ENCODE results near the gene CYP3A7. TPM values are rescaled to one million over a fixed set of nuclear protein-coding genes. Genes with fewer than 3 reads are reported as not detected.
"Not testable (repeated sequence)": the region's sequence is repeated elsewhere in the genome, so short reads cannot be mapped to it uniquely, and the experiment has no call there.

The CYP3A7 gene
- polyA plus RNA-seq, 1 donor (not counting 4 experiments of a cell fraction or from before 2014, with no cell fraction given) = not detected

DNA sequence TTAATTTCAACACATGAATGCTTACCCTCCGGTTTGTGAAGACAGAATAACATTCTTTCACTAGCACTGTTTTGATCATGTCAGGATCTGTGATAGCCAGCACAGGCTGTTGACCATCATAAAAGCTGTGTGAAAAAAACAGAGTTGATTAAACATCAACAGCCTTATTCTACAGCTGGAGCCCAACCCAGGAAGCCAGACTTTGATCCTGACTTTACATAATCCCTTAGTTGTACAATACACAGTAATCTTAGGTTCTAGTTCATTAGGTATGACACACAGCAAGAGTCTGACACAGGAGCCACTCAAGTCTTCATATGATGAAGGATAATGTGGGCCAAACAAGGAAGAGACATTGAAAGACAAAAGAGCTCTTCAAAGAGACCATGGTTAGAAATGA is 37.6 kb upstream of the CYP3A7 start:
- Histone ChIP-seq H3K4me3 (ENCODE audit: control insufficient read depth in 2 of 3, extremely low read depth in 1 of 3, insufficient read depth in 2 of 3, low read depth in 1 of 3, low read length in 3 of 3) (no peak overlapping the region), H3K27ac (ENCODE audit: control insufficient read depth, insufficient read depth, low read length) (no peak overlapping the region), H3K79me2 (ENCODE audit: control insufficient read depth, insufficient read depth, low read length) (no peaks in the 10 kb centered on the region), H3K9me3 (ENCODE audit: control insufficient read depth, low read depth, low read length) (no peaks in the 10 kb centered on the region), H3K9ac (ENCODE audit: control insufficient read depth, extremely low read depth, insufficient read depth, low read length) (no peak overlapping the region), H3K9me1 (ENCODE audit: control insufficient read depth, extremely low read depth, insufficient read depth, low read length) (no peaks in the 10 kb centered on the region), H3K4me1 (ENCODE audit: control insufficient read depth, extremely low read depth, insufficient read depth, low read length) (no peaks in the 10 kb centered on the region), H2AFZ (ENCODE audit: control insufficient read depth, low read length) (no peak overlapping the region), H3K27me3 (ENCODE audit: control insufficient read depth, extremely low read depth, insufficient read depth, low read length) (no peaks in the 10 kb centered on the region), H4K20me1 (ENCODE audit: control insufficient read depth, extremely low read depth, insufficient read depth, low read length) (no peaks in the 10 kb centered on the region), H3K36me3 (ENCODE audit: control insufficient read depth in 2 of 2, extremely low read depth in 1 of 2, insufficient read depth in 2 of 2, low read length in 2 of 2) (no peaks in the 10 kb centered on the region), H3K4me2 (ENCODE audit: control insufficient read depth, extremely low read depth, insufficient read depth, low read depth, low read length) (no peak overlapping the region)
- dilution Hi-C loops (cut with MboI; ENCODE audit: extremely low pct_ligation_motif_present, low sequenced_read_pairs) = no loop called here
- DNase-seq (ENCODE audit: low read depth, low spot score) (no peak), FAIRE-seq (no peak)
- TF ChIP-seq EZH2 (IDR thresholded peaks at IDR 0.05; ENCODE audit: low read length) = no peak
- TF ChIP-seq, protein P1, sequence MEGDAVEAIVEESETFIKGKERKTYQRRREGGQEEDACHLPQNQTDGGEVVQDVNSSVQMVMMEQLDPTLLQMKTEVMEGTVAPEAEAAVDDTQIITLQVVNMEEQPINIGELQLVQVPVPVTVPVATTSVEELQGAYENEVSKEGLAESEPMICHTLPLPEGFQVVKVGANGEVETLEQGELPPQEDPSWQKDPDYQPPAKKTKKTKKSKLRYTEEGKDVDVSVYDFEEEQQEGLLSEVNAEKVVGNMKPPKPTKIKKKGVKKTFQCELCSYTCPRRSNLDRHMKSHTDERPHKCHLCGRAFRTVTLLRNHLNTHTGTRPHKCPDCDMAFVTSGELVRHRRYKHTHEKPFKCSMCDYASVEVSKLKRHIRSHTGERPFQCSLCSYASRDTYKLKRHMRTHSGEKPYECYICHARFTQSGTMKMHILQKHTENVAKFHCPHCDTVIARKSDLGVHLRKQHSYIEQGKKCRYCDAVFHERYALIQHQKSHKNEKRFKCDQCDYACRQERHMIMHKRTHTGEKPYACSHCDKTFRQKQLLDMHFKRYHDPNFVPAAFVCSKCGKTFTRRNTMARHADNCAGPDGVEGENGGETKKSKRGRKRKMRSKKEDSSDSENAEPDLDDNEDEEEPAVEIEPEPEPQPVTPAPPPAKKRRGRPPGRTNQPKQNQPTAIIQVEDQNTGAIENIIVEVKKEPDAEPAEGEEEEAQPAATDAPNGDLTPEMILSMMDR (optimal IDR thresholded peaks at IDR 0.05 in 1 of 3, IDR thresholded peaks at IDR 0.05 in 1 of 3, conservative IDR thresholded peaks at IDR 0.05 in 1 of 3; ENCODE audit: extremely low read depth in 1 of 3, insufficient read depth in 2 of 3, low read length in 3 of 3) = no peak

DNA sequence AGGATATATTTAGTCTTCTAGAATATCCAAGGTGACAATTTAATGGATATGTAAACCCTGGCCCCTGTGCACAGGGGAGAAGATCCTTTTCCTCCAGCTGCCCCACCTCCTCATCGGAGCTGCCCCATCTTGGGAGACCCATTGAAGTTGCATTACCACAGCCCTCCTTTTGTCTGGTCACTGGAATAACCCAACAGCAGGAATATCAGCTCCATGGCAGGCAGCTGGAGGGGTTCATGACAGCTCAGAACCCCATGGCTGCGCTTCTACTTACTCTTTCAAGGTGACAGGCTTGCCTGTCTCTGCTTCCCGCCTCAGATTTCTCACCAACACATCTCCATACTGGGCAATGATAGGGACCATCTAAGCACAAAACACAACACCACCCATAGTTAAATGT is 34.5 kb upstream of the CYP3A7 start:
- H3K27ac ChIP-seq (ENCODE audit: control insufficient read depth, insufficient read depth, low read length); H3K27me3 ChIP-seq (ENCODE audit: control insufficient read depth, extremely low read depth, insufficient read depth, low read length); FAIRE-seq; H3K4me2 ChIP-seq (ENCODE audit: control insufficient read depth, extremely low read depth, insufficient read depth, low read depth, low read length); H4K20me1 ChIP-seq (ENCODE audit: control insufficient read depth, extremely low read depth, insufficient read depth, low read length); H3K9me3 ChIP-seq (ENCODE audit: control insufficient read depth, low read depth, low read length); H3K9ac ChIP-seq (ENCODE audit: control insufficient read depth, extremely low read depth, insufficient read depth, low read length); H3K9me1 ChIP-seq (ENCODE audit: control insufficient read depth, extremely low read depth, insufficient read depth, low read length); H3K79me2 ChIP-seq (ENCODE audit: control insufficient read depth, insufficient read depth, low read length); H2AFZ ChIP-seq (ENCODE audit: control insufficient read depth, low read length); H3K4me1 ChIP-seq (ENCODE audit: control insufficient read depth, extremely low read depth, insufficient read depth, low read length); dilution Hi-C loops (cut with MboI; ENCODE audit: extremely low pct_ligation_motif_present, low sequenced_read_pairs); H3K4me3 ChIP-seq (ENCODE audit: control insufficient read depth in 2 of 3, extremely low read depth in 1 of 3, insufficient read depth in 2 of 3, low read depth in 1 of 3, low read length in 3 of 3); DNase-seq (ENCODE audit: low read depth, low spot score); H3K36me3 ChIP-seq (ENCODE audit: control insufficient read depth in 2 of 2, extremely low read depth in 1 of 2, insufficient read depth in 2 of 2, low read length in 2 of 2): not testable (repeated sequence)

DNA sequence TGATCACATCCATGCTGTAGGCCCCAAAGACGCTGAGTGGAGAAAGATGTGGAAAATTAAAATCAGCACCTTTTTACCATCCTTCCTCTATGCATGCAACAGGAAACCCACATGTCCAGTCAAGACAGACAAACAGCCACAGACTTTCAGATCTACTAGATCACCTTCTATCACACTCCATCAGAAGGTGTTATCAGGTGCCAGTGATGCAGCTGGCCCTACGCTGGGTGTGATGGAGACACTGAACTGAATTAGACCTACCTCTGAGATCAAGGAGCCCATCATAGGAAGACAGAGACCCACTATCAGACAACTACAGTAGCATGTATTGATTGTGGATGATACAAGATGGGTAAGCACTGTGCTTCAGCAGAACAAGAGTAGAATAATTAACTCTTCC is 33.5 kb upstream of the CYP3A7 start:
- no peak overlapping the region for H2AFZ ChIP-seq (ENCODE audit: control insufficient read depth, low read length)
- no peak overlapping the region for H3K4me2 ChIP-seq (ENCODE audit: control insufficient read depth, extremely low read depth, insufficient read depth, low read depth, low read length)
- no peak for FAIRE-seq
- H3K4me3 ChIP-seq (ENCODE audit: control insufficient read depth in 2 of 3, extremely low read depth in 1 of 3, insufficient read depth in 2 of 3, low read depth in 1 of 3, low read length in 3 of 3) = no peak overlapping the region
- H3K27ac ChIP-seq (ENCODE audit: control insufficient read depth, insufficient read depth, low read length) = no peak overlapping the region
- no peak for DNase-seq (ENCODE audit: low read depth, low spot score)
- no peak for TF ChIP-seq EZH2 (IDR thresholded peaks at IDR 0.05; ENCODE audit: low read length)
- TF ChIP-seq, protein P1 (optimal IDR thresholded peaks at IDR 0.05 in 1 of 3, IDR thresholded peaks at IDR 0.05 in 1 of 3, conservative IDR thresholded peaks at IDR 0.05 in 1 of 3; ENCODE audit: extremely low read depth in 1 of 3, insufficient read depth in 2 of 3, low read length in 3 of 3) = no peak
- H3K9me1 ChIP-seq (ENCODE audit: control insufficient read depth, extremely low read depth, insufficient read depth, low read length) = no peaks in the 10 kb centered on the region
- H3K36me3 ChIP-seq (ENCODE audit: control insufficient read depth in 2 of 2, extremely low read depth in 1 of 2, insufficient read depth in 2 of 2, low read length in 2 of 2) = no peaks in the 10 kb centered on the region
- H4K20me1 ChIP-seq (ENCODE audit: control insufficient read depth, extremely low read depth, insufficient read depth, low read length) = no peaks in the 10 kb centered on the region
- peaks cover 6% of the 10 kb centered on the region for H3K4me1 ChIP-seq (ENCODE audit: control insufficient read depth, extremely low read depth, insufficient read depth, low read length)
- no peaks in the 10 kb centered on the region for H3K79me2 ChIP-seq (ENCODE audit: control insufficient read depth, insufficient read depth, low read length)
- no peaks in the 10 kb centered on the region for H3K27me3 ChIP-seq (ENCODE audit: control insufficient read depth, extremely low read depth, insufficient read depth, low read length)
- dilution Hi-C loops (cut with MboI; ENCODE audit: extremely low pct_ligation_motif_present, low sequenced_read_pairs) = no loop called here
- H3K9me3 ChIP-seq (ENCODE audit: control insufficient read depth, low read depth, low read length) = no peaks in the 10 kb centered on the region
- no peak overlapping the region for H3K9ac ChIP-seq (ENCODE audit: control insufficient read depth, extremely low read depth, insufficient read depth, low read length)

All from keratinocyte (primary cell).